ENCODE data around the gene SETDB1.
A peak's percentile ranks its signal among the peaks of the same experiment; 100 is the strongest.
"Not testable (repeated sequence)": the region's sequence is repeated elsewhere in the genome, so short reads cannot be mapped to it uniquely, and the experiment has no call there.

SETDB1 gene

GRCh38 chr1:150928286-150928685 lies 2.1 kb downstream of the SETDB1 start:
- peak; percentile 39 to 54 for DNase-seq (ENCODE audit: low read depth in 2 of 2)
- no peak overlapping the region for H3K4me3 ChIP-seq (replicated peaks in 1 of 2; ENCODE audit: low read depth in 2 of 2, low read length in 2 of 2)
- TF ChIP-seq CTCF (IDR thresholded peaks at IDR 0.05; ENCODE audit: low read depth, low read length) = no peak

- H3K4me3 ChIP-seq (replicated peaks in 1 of 2; ENCODE audit: low read depth in 2 of 2, low read length in 2 of 2); DNase-seq (ENCODE audit: low read depth in 2 of 2): not testable (repeated sequence)
These were observed 2.6 kb downstream of the SETDB1 start for GRCh38 chr1:150928775-150929174.

- H3K4me3 ChIP-seq (replicated peaks in 1 of 2; ENCODE audit: low read depth in 2 of 2, low read length in 2 of 2) = no peak overlapping the region
- DNase-seq (ENCODE audit: low read depth in 2 of 2) = peak; percentile 25 to 39
- TF ChIP-seq CTCF (IDR thresholded peaks at IDR 0.05; ENCODE audit: low read depth, low read length) = no peak
These were observed 5.6 kb downstream of the SETDB1 start for GRCh38 chr1:150931773-150932172.

- no peak overlapping the region for H3K4me3 ChIP-seq (replicated peaks in 1 of 2; ENCODE audit: low read depth in 2 of 2, low read length in 2 of 2)
- no peak for TF ChIP-seq CTCF (IDR thresholded peaks at IDR 0.05; ENCODE audit: low read depth, low read length)
- no peak for DNase-seq (ENCODE audit: low read depth in 2 of 2)
These were observed 18.7 kb downstream of the SETDB1 start for GRCh38 chr1:150944856-150945255.

- H3K4me3 ChIP-seq (replicated peaks in 1 of 2; ENCODE audit: low read depth in 2 of 2, low read length in 2 of 2) = no peak overlapping the region
- no peak for DNase-seq (ENCODE audit: low read depth in 2 of 2)
- no peak for TF ChIP-seq CTCF (IDR thresholded peaks at IDR 0.05; ENCODE audit: low read depth, low read length)
These were observed 28.5 kb downstream of the SETDB1 start for GRCh38 chr1:150954708-150955107.

GRCh38 chr1:150955280-150955679 lies 29.1 kb downstream of the SETDB1 start:
- no peak for TF ChIP-seq CTCF (IDR thresholded peaks at IDR 0.05; ENCODE audit: low read depth, low read length)
- DNase-seq (ENCODE audit: low read depth in 2 of 2) = peak in 1 of 2 donors; percentile 31
- no peak overlapping the region for H3K4me3 ChIP-seq (replicated peaks in 1 of 2; ENCODE audit: low read depth in 2 of 2, low read length in 2 of 2)

GRCh38 chr1:150957666-150958065 lies 31.5 kb downstream of the SETDB1 start:
- H3K4me3 ChIP-seq (replicated peaks in 1 of 2; ENCODE audit: low read depth in 2 of 2, low read length in 2 of 2) = no peak overlapping the region
- no peak for DNase-seq (ENCODE audit: low read depth in 2 of 2)
- no peak for TF ChIP-seq CTCF (IDR thresholded peaks at IDR 0.05; ENCODE audit: low read depth, low read length)

All from cardiac fibroblast (primary cell).